Activated CD4-positive, alpha-beta memory T cell treated with anti-CD3 and anti-CD28 coated beads for 36 hours (primary cell): ENCODE measurements around the gene CDC42EP5. TPM values are rescaled to one million over a fixed set of nuclear protein-coding genes. Genes with fewer than 3 reads are reported as not detected.

ENCODE experiments used
- CTCF ChIA-PET: fragments of 350-600 bp; sonication (Branson Sonifier 250); formaldehyde crosslinking; loops from one replicate; lab custom pipeline; 2021; ENCODE audit warnings: antibody characterized with exemption, inconsistent platforms; lab: Charles Lee
- POLR2A ChIA-PET: fragments of 350-600 bp; sonication (Branson Sonifier 250); formaldehyde crosslinking; loops from one replicate; lab custom pipeline; 2021; ENCODE audit warnings: antibody characterized with exemption; lab: Charles Lee
- DNase-seq: peaks from one replicate; pipeline ENCODE4 v3.0.0-alpha.2; 2020
- H3K27ac Mint-ChIP-seq: one replicate; pipeline ENCODE4 v1.8.0; 2021; ENCODE audit warnings: mixed read lengths
- H3K27me3 Mint-ChIP-seq: one replicate; pipeline ENCODE4 v1.8.0; 2021; ENCODE audit warnings: mixed read lengths
- H3K36me3 Mint-ChIP-seq: one replicate; pipeline ENCODE4 v1.8.0; 2021; ENCODE audit warnings: mixed read lengths
- H3K4me1 Mint-ChIP-seq: one replicate; pipeline ENCODE4 v1.8.0; 2021; ENCODE audit warnings: low read depth, mixed read lengths
- H3K4me3 Mint-ChIP-seq: one replicate; pipeline ENCODE4 v1.8.0; 2021; ENCODE audit warnings: mild to moderate bottlenecking, mixed read lengths
- H3K9me3 Mint-ChIP-seq: one replicate; pipeline ENCODE4 v1.8.0; 2021; ENCODE audit warnings: mixed read lengths
- intact Hi-C: fragments of 100-400 bp; cut with micrococcal nuclease; formaldehyde crosslinking; loops from one replicate; pipeline ENCODE4 v1.15.1; 2023
- total RNA-seq, 2 experiments: library from RNA; stranded (reverse); gene quantifications; one replicate each; pipeline ENCODE4 v1.2.3, GENCODE V29; 2021

CDC42EP5 gene
- total RNA-seq, 2 experiments from 2014 or later, result not detected

- H3K4me1 Mint-ChIP-seq, result peaks cover 2% of the 10 kb centered on the region
- no peak overlapping the region for H3K4me3 Mint-ChIP-seq
- no peaks in the 10 kb centered on the region for H3K36me3 Mint-ChIP-seq
- POLR2A ChIA-PET, result interaction anchor here (0.9 to 1.5 kb wide), 2 partner anchors 13 to 21 kb away, joined by 4 read pairs; partner anchors contain the start of gene LENG8
- no peaks in the 10 kb centered on the region for H3K9me3 Mint-ChIP-seq
- DNase-seq, result no peak
- H3K27me3 Mint-ChIP-seq, result peaks cover 30% of the 10 kb centered on the region
- intact Hi-C loops, result no loop called here
- CTCF ChIA-PET, result no interaction called here
- H3K27ac Mint-ChIP-seq, result no peak overlapping the region
Observed at GRCh38 chr19:54427586-54427985, 45.5 kb downstream of the CDC42EP5 start.

- intact Hi-C loops, result no loop called here
- peaks cover 30% of the 10 kb centered on the region for H3K27me3 Mint-ChIP-seq
- no peak overlapping the region for H3K27ac Mint-ChIP-seq
- H3K36me3 Mint-ChIP-seq, result no peaks in the 10 kb centered on the region
- DNase-seq, result no peak
- POLR2A ChIA-PET, result no interaction called here
- peaks cover 2% of the 10 kb centered on the region for H3K4me1 Mint-ChIP-seq
- CTCF ChIA-PET, result interaction anchor here (1.0 kb wide), 1 partner anchor 113 kb away, joined by 3 read pairs; the partner anchor contains the start of gene LILRA5
- no peaks in the 10 kb centered on the region for H3K9me3 Mint-ChIP-seq
- H3K4me3 Mint-ChIP-seq, result no peak overlapping the region
Observed at GRCh38 chr19:54426291-54426931, 46.7 kb downstream of the CDC42EP5 start.

- intact Hi-C loops, result no loop called here
- H3K9me3 Mint-ChIP-seq, result no peaks in the 10 kb centered on the region
- no peak for DNase-seq
- H3K27ac Mint-ChIP-seq, result no peak overlapping the region
- H3K27me3 Mint-ChIP-seq, result peaks cover 30% of the 10 kb centered on the region
- CTCF ChIA-PET, result interaction anchor here (0.6 kb wide), 1 partner anchor 69 kb away, joined by 4 read pairs; no protein-coding TSS in a partner anchor
- no peaks in the 10 kb centered on the region for H3K36me3 Mint-ChIP-seq
- no peaks in the 10 kb centered on the region for H3K4me1 Mint-ChIP-seq
- no peak overlapping the region for H3K4me3 Mint-ChIP-seq
- POLR2A ChIA-PET, result no interaction called here
Observed at GRCh38 chr19:54425382-54425723, 47.7 kb downstream of the CDC42EP5 start.

- ChIA-PET POLR2A (no interaction called here), CTCF (interaction anchor here (0.6 kb wide), 1 partner anchor 68 kb away, joined by 4 read pairs; no protein-coding TSS in a partner anchor)
- no peaks in the 10 kb centered on the region for H3K36me3 Mint-ChIP-seq
- no peak overlapping the region for H3K27ac Mint-ChIP-seq
- H3K4me1 Mint-ChIP-seq, result no peaks in the 10 kb centered on the region
- DNase-seq, result no peak
- H3K9me3 Mint-ChIP-seq, result no peaks in the 10 kb centered on the region
- intact Hi-C loops, result no loop called here
- no peak overlapping the region for H3K4me3 Mint-ChIP-seq
- H3K27me3 Mint-ChIP-seq, result peaks cover 31% of the 10 kb centered on the region
Observed at GRCh38 chr19:54424660-54425381, 48.3 kb downstream of the CDC42EP5 start.

GRCh38 chr19:54424201-54424600, 48.9 kb downstream of the CDC42EP5 start:
- POLR2A ChIA-PET, result no interaction called here
- peaks cover 34% of the 10 kb centered on the region for H3K27me3 Mint-ChIP-seq
- H3K27ac Mint-ChIP-seq, result no peak overlapping the region
- CTCF ChIA-PET, result interaction anchor here (1.0 kb wide), 1 partner anchor 15 kb away, joined by 3 read pairs; no protein-coding TSS in a partner anchor
- H3K9me3 Mint-ChIP-seq, result no peaks in the 10 kb centered on the region
- no peak overlapping the region for H3K4me3 Mint-ChIP-seq
- DNase-seq, result no peak
- intact Hi-C loops, result no loop called here
- no peaks in the 10 kb centered on the region for H3K4me1 Mint-ChIP-seq
- no peaks in the 10 kb centered on the region for H3K36me3 Mint-ChIP-seq

- H3K27me3 Mint-ChIP-seq, result peaks cover 42% of the 10 kb centered on the region
- no peak for DNase-seq
- intact Hi-C loops, result no loop called here
- CTCF ChIA-PET, result interaction anchor here (1.8 kb wide), 1 partner anchor 156 kb away, joined by 6 read pairs; no protein-coding TSS in a partner anchor
- H3K36me3 Mint-ChIP-seq, result no peaks in the 10 kb centered on the region
- no peak overlapping the region for H3K4me3 Mint-ChIP-seq
- H3K4me1 Mint-ChIP-seq, result peaks cover 13% of the 10 kb centered on the region
- H3K27ac Mint-ChIP-seq, result no peak overlapping the region
- POLR2A ChIA-PET, result no interaction called here
- no peaks in the 10 kb centered on the region for H3K9me3 Mint-ChIP-seq
Observed at GRCh38 chr19:54422136-54422535, 51.0 kb downstream of the CDC42EP5 start.

GRCh38 chr19:54421521-54421920, 51.6 kb downstream of the CDC42EP5 start:
- peaks cover 41% of the 10 kb centered on the region for H3K27me3 Mint-ChIP-seq
- H3K36me3 Mint-ChIP-seq, result no peaks in the 10 kb centered on the region
- ChIA-PET CTCF (interaction anchor here (1.8 to 3.1 kb wide), 2 partner anchors 30 to 155 kb away, joined by 6 to 15 read pairs; no protein-coding TSS in a partner anchor), POLR2A (no interaction called here)
- no peak overlapping the region for H3K27ac Mint-ChIP-seq
- no peak overlapping the region for H3K4me3 Mint-ChIP-seq
- DNase-seq, result no peak
- peaks cover 15% of the 10 kb centered on the region for H3K4me1 Mint-ChIP-seq
- intact Hi-C loops, result no loop called here
- no peaks in the 10 kb centered on the region for H3K9me3 Mint-ChIP-seq

GRCh38 chr19:54421169-54421516, 52.0 kb downstream of the CDC42EP5 start:
- Mint-ChIP-seq H3K27me3 (peaks cover 39% of the 10 kb centered on the region), H3K9me3 (no peaks in the 10 kb centered on the region), H3K36me3 (no peaks in the 10 kb centered on the region), H3K4me1 (peaks cover 15% of the 10 kb centered on the region), H3K27ac (no peak overlapping the region), H3K4me3 (no peak overlapping the region)
- ChIA-PET POLR2A (no interaction called here), CTCF (interaction anchor here (1.8 to 3.1 kb wide), 2 partner anchors 30 to 155 kb away, joined by 6 to 15 read pairs; no protein-coding TSS in a partner anchor)
- intact Hi-C loops, result no loop called here
- DNase-seq, result no peak

- H3K4me1 Mint-ChIP-seq, result peaks cover 15% of the 10 kb centered on the region
- H3K4me3 Mint-ChIP-seq, result no peak overlapping the region
- no peak for DNase-seq
- intact Hi-C loops, result no loop called here
- peaks cover 40% of the 10 kb centered on the region for H3K27me3 Mint-ChIP-seq
- H3K36me3 Mint-ChIP-seq, result no peaks in the 10 kb centered on the region
- H3K27ac Mint-ChIP-seq, result no peak overlapping the region
- H3K9me3 Mint-ChIP-seq, result no peaks in the 10 kb centered on the region
- ChIA-PET CTCF (interaction anchor here (1.8 to 3.1 kb wide), 2 partner anchors 30 to 155 kb away, joined by 6 to 15 read pairs; no protein-coding TSS in a partner anchor), POLR2A (no interaction called here)
Observed at GRCh38 chr19:54420383-54421168, 52.5 kb downstream of the CDC42EP5 start.

GRCh38 chr19:54420068-54420382, 53.1 kb downstream of the CDC42EP5 start:
- H3K36me3 Mint-ChIP-seq, result no peaks in the 10 kb centered on the region
- intact Hi-C loops, result no loop called here

GRCh38 chr19:54418930-54419800, 53.9 kb downstream of the CDC42EP5 start:
- peaks cover 42% of the 10 kb centered on the region for H3K27me3 Mint-ChIP-seq
- CTCF ChIA-PET, result interaction anchor here (1.0 to 3.1 kb wide), 2 partner anchors 28 to 32 kb away, joined by 3 to 15 read pairs; no protein-coding TSS in a partner anchor
- H3K4me1 Mint-ChIP-seq, result peaks cover 15% of the 10 kb centered on the region
- POLR2A ChIA-PET, result no interaction called here
- H3K4me3 Mint-ChIP-seq, result no peak overlapping the region
- H3K27ac Mint-ChIP-seq, result no peak overlapping the region
- H3K9me3 Mint-ChIP-seq, result no peaks in the 10 kb centered on the region
- no peak for DNase-seq
- no peaks in the 10 kb centered on the region for H3K36me3 Mint-ChIP-seq
- intact Hi-C loops, result no loop called here

More at GRCh38 chr19:54420068-54420382, 53.1 kb downstream of the CDC42EP5 start:
- ChIA-PET CTCF (interaction anchor here (1.0 to 3.1 kb wide), 2 partner anchors 29 to 33 kb away, joined by 3 to 15 read pairs; no protein-coding TSS in a partner anchor), POLR2A (no interaction called here)
- no peak overlapping the region for H3K4me3 Mint-ChIP-seq
- H3K9me3 Mint-ChIP-seq, result no peaks in the 10 kb centered on the region
- H3K27me3 Mint-ChIP-seq, result peaks cover 40% of the 10 kb centered on the region
- DNase-seq, result no peak
- peaks cover 15% of the 10 kb centered on the region for H3K4me1 Mint-ChIP-seq
- H3K27ac Mint-ChIP-seq, result no peak overlapping the region
